Measurements from ENCODE around the gene PRPS1. TPM values are rescaled to one million over a fixed set of nuclear protein-coding genes. Genes with fewer than 3 reads are reported as not detected.
"Not testable (repeated sequence)": the region's sequence is repeated elsewhere in the genome, so short reads cannot be mapped to it uniquely, and the experiment has no call there.

Gene PRPS1
- total RNA-seq = 19.0 TPM

DNA sequence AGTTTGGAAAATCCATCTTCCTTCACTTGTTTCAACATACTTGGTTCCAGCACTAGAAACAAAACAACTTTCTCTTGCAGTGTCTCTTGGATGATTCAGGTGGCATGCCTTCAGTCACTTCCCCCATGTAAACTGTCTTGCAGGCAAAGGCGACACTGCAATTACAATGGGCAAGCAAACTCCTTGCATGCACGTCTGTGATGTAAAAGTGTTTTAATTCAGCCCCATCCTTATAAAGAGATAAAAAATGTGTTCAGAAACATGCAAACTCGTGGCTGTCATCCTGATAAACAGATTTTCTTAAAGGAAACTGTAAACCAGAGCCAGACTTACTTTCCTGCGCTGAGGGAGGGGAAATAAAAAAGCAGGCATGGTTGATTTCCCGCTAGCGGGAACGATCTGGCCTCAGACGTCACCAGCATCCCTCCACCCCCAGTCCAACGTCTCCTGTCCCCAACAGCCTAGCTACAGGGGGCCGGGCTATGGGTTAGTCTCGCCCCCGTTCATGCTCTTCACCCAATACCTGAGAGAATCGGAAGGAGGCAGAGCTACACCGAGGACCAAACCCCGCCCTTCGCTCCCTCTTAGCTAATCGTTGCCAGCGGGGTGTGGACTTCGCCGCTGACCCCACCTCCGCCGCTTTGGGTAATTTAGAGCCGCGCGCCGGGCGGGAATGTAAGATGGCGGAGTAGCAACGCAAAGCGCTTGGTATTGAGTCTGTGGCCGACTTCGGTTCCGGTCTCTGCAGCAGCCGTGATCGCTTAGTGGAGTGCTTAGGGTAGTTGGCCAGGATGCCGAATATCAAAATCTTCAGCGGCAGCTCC is at the start of gene PRPS1:
TSS of gene PRPS1 (plus strand) at position 673 of the 824 bp plus-strand sequence. CDS start at position 792, 119 bp downstream.
- peak; percentile 91 for DNase-seq (ENCODE audit: low spot score)

DNA sequence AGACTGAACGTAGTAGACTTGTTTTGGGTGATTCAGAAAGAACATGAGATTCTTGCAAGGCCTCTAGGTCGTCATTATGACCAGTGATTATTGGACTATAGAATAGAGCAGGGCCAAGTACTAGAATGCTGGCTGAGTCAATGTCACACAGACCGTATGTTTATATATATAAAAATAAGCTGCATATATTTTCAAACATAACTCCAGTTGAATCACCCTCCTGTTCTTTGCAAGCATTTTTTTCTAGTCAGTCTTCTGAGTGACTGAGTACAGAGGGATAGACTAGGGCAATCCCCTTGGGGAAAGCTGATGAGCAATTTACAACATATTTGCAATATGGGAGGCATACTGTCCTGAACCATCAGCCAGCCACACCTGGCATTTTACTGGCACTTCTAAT is 48.4 kb upstream of the PRPS1 start:
- DNase-seq (ENCODE audit: low spot score) = no peak

DNA sequence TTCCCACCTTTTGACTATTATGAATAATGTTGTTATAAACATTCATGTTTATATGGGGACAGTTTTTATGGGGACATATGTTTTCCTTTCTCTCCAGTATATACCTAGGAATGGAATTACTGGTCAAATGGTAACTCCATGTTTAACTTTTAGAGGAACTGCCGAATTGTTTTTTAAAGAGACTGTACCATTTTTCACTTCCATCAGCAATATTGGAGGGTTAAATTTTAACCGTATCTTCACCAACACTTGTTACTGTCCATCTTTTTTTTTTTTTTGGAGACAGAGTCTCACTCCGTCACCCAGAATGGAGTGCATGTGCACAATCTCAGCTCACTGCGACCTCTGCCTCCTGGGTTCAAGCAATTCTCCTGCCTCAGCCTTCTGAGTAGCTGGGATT is 46.4 kb upstream of the PRPS1 start:
- no peak for DNase-seq (ENCODE audit: low spot score)

DNA sequence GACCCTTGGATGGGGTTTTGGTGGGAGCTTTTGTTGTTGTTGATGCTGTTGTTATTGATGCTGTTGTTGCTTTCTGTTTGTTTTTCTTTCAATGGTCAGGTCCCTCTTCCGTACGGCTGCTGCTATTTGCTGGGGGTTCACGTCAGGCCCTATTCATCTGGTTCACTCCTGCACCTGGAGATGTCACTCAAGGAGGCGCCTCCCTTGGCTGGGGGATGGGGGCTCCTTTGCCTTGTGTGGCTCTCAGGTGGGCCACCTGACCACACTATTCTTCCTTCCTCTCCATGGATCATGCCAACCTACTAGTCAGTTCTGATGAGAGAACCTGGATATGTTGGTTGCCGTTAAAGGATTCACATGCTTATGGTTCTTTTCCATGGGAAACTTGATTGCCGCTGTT is 39.1 kb upstream of the PRPS1 start:
- DNase-seq (ENCODE audit: low spot score) = no peak

DNA sequence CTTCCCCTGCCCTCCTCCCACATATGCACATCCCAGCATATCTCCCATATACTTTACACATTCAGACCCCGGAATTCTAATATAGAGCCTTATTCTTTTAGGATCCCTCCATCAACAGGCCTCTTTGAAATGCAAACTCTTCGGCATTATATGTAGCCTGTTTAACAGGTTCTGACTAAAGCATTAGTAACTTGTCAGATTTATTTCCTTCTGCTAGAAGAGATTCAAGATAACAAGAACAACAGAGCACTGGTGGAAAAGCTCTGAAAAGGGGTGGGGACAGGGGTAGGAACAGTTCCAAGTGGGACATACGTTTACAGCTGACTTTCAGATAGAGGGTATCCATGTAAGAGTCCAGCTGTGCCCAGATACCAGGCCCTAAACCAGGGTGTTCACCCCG is 31.7 kb upstream of the PRPS1 start:
- DNase-seq (ENCODE audit: low spot score) = no peak

DNA sequence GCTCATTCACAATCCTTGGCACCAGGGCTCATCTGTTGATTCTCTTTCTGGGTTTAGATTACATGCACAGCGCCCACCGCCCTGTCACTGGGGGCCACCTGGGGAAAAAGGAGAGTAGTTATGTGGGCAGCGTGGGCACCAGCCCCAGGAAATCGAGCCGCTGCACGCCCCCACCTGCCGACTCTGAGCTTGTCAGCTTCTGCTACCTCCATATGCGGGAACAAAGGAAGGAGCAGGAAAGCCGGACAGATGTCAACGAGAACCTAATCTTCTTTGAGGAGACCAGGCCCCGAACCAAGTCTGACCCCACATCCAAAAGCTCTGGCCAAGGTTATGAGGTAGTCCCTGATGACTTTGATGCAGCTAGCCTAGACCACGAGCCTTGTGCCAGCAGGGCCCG is 31.0 kb upstream of the PRPS1 start:
- DNase-seq (ENCODE audit: low spot score) = no peak

DNA sequence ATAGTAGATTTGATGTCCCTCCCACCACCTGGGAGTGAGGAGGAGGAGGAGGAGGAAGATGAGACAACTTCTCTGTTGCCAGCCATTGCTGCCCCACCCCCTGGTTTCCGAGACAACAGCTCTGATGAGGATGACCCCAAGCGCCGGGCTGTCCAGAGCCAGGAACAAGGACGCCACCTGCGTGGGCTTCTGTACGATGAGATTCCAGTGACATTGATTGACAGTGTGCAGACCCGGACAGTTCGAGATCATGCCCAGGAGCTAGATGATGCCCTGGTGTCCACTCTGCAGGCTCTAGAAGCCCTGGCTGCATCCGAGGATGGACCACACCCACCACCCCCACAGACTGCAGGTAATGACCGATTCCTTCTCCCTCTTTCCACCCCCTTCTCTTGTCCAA is 30.5 kb upstream of the PRPS1 start:
- DNase-seq (ENCODE audit: low spot score) = no peak

DNA sequence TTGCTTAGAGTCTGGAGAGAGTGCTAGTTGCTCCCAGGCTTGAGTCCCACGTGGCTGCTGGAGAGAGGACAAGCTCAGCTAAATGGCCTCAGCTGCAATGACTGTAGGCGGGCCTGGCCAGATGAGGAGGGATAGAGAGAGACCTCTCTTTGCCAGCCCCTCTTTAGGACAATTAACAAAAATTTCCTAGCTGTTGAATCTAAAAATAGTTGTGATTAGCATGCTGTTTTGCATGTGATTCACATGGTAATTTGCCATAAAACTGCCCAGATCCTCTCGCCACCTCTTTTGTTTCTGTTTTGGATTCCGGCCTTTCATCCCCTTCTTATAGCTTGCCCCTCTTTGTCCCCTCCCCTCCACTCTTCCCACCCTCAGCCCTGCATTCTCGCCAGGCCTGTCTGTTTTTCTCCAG is 28.9 kb upstream of the PRPS1 start:
- no peak for DNase-seq (ENCODE audit: low spot score)

DNA sequence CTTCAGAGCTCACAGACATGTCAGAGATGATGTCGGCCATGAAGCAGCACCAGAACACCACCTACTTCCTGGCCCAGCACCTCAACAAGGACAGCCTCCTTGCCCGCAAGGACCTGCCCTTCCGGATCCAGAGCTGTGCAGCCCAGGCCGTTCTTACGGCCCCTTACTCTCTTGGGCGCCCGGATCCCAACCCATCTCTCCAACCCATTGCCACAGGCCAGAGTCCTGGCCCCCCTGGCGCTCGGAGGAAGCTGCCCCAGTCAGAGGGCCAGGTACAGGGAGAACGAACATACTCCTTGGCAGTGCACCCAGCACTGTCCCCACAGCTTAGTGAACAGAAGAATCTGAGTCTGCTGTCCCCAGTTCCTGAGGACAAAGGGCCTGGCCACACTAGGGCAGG is 27.9 kb upstream of the PRPS1 start:
- no peak for DNase-seq (ENCODE audit: low spot score)

DNA sequence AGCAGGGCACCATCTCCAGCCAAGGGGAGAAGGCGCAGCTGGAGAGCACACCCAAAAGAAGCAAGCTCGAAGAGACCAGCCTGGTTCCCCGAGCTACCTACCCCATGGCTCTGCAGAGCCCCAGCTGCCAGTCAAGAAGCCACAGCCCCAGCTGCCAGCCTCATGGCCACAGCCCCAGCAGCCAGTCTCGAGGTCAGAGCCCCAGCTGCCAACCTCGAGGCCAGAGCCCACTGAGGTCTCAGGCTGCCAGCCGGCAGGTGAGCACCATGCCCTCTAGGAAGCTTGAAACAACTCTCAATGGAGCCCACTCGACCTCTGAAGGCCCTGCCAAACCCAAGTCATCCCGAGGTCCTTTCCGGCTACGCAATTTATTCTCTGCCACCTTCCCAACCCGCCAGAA is 27.0 kb upstream of the PRPS1 start:
- DNase-seq (ENCODE audit: low spot score) = no peak

DNA sequence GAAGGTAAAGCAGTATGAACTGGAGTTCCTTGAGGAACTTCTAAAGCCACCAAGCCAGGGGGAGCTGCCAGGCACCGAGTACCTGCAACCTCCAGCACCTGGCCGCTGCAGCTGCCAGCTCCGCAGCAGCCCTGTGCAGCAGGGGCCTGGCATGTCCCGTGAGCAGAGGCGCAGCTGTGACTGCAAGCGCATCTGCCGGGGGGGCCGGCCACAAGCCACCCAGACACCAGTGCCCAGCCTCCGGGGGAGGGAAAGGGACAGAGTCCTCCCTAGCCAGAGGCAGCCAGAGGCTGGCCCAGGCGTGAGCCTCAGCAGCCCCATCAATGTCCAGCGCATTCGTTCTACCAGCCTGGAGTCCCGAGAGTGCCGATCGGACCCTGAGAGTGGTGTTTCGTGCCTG is 26.6 kb upstream of the PRPS1 start:
- DNase-seq (ENCODE audit: low spot score) = no peak

DNA sequence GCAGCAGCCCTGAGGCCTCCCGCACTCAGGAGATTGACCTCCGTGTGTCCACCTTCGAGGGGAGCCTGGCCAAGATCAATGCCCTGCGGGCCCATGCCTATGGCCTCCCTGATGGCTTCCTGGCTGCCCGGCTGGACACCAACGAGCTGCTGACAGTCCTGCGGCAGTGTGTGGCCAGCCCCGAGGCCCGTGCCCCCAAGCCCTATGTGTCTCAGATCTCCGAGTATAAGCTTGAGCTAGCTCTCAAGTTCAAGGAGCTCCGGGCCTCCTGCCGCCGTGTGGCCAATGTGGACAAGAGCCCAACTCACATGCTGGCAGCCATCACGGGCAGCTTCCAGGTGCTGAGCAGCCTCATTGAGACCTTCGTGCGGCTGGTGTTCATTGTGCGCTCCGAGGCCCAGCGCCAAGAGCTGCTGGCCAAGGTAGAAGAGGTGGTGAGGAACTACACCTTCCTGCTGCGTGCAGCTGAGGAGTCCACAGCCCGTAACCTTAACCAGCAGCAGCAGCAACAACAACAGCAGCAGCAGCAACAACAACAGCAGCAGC is 25.5 kb upstream of the PRPS1 start:
- DNase-seq (ENCODE audit: low spot score) = no peak

DNA sequence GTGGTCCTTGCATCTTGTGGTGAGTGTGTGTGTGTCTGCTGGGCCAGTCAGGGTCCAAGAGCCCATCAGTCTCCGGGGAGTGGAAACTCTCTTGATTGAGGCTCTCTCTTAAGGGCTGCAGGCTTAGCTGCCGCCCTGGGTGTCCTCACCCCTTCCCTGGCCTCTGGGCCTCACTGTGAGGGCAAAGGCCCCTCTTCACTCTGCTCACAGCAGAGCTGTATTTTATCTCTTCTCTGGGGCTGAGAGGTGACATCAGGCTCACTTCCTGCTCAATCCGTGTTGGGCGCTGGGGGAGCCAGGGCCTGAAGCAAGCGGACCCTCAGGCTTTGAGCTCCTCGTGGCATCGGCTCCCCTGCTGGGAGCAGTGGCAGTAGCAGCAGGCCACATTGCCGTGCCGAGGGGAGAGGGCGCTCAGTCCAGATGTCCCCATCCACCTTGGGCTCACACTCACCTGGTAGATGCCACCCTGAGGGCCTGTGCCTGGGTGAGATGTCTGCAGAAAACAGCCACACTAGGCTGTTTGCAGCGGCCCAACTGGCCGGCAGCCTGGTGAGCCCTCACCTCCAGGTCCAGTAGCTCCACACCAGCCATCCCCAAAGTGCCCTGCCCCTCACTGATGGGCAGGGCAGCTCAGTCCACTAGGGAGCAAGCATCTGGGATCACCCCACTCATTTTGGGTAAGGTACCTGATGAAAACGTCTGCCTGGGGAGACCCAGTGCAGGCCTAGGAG is 24.7 kb upstream of the PRPS1 start:
- DNase-seq (ENCODE audit: low spot score) = no peak

DNA sequence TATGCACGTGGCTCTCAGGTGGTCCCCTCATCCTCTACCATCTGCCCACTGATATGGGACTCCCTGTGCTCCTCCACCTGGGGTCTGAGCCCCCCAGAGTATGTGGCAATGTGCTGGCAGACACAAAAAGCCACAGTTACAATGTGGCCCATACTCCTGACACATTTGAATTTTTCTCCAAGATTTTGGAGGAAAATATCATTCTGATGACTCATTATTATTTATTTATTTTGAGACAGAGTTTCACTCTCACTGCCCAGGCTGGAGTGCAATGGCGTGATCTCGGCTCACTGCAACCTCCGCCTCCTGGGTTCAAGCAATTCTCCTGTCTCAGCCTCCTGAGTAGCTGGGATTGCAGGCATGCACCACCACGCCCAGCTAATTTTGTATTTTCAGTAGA is 19.2 kb upstream of the PRPS1 start:
- DNase-seq (ENCODE audit: low spot score) = not testable (repeated sequence)

DNA sequence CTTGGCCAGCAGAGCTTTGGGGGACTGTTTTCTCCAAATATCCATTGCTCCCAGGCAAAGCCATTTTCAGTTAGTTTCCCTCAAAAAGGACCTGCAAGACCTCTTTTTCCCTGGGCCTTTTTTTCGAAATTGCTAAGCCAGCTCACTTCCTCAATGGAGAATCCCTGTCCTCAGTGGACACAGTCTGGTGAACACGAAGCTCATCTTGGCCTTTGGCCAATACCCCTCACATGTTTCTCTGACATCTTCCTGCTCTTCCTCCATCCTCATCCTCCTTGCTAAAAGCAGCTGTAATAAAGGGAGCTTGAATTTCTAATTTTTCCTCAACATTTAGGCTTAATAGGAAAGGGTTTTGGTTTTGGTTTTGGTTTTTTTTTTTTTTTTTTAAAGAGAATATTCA is 17.6 kb upstream of the PRPS1 start:
- no peak for DNase-seq (ENCODE audit: low spot score)

DNA sequence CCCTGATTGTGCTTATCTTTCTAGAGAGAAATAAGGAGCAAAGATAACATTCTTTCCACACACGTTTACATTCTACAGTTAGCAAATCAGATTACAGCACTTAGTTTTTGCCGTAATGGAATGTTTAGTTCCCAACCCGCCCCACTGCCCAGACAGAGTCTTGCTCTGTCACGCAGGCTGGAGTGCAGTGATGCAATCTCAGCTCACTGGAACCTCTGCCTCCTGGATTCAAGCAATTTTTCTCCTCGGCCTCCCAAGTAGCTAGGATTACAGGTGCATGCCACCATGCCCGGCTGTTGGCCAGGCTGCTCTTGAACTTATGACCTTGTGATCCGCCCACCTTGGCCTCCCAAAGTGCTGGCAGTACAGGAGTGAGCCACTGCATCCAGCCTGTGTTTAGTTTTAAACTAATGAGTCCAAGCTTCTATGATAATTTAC is 8.4 kb upstream of the PRPS1 start:
- DNase-seq (ENCODE audit: low spot score) = no peak

DNA sequence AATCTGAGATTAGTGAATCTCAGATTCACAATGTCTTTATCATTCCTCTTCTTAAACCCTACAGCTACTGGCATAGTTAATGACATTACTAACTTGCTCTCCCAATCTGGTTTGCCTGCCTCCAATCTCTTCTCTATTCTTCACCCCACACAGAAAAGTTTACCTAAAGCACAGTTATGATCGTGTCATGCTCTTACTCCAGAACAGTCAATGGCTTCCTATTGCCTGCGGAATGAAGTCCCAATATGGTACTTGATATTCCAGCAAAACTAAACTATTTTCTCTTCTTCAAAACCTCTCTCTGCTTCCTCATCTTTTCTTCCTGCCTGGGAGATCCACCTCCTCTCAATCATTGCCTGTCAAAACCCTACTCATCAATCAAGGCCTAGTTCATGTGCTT is 3.4 kb upstream of the PRPS1 start:
- no peak for DNase-seq (ENCODE audit: low spot score)

DNA sequence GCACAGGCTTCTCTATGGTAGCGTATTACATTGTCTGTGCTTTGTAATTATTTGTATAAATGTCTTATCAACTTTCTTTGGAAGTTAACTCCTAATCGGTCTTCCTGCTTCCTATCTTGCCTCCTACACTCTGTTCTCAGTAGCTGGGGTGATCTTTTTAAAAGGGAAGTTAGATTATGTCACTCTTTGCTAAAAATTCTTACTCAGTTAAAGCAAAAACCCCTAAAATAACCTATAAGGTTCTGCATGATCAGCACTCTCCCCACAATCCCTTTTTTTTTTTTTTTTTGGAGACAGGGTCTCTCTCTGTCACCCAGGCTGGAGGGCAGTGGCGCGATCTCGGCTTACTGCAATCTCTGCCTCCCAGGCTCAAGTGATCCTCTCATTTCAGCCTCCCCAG is 2.6 kb upstream of the PRPS1 start:
- no peak for DNase-seq (ENCODE audit: low spot score)

DNA sequence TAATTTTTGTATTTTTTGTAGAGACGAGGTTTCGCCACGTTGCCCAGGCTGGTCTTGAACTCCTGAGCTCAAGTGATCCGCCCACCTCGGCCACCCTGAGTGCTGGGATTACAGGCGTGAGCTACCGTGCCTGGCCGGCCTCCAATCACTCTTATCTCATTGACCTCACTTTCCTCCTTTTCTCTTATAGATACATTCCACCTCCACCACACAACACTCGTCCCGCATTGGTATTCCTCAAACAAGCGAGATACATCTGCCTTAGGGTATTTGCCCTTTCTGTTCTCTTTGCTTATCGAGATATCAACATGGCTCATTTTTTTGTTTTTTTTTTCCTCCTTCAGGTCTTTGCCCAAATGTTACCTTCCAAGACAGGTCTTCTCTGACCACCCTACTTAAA is 1.8 kb upstream of the PRPS1 start:
- DNase-seq (ENCODE audit: low spot score) = no peak

DNA sequence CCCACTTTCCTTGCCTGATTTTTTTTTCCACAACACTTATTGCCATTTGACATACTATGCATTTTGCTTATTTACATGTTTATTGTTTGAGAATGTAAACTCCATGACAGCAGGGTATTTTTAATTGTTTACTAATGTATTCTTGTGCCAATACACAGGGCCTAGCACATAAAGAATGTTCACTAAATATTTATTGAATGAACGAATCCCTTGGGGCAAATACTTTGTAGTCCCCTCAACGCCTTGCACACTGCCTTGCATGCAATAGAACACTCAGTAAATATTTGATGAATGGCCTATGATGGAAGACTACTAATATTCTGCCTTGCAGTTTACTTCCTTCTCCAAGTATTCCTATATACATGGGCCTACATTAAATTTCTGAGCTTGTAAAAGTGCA is 1.4 kb upstream of the PRPS1 start:
- no peak for DNase-seq (ENCODE audit: low spot score)

DNA sequence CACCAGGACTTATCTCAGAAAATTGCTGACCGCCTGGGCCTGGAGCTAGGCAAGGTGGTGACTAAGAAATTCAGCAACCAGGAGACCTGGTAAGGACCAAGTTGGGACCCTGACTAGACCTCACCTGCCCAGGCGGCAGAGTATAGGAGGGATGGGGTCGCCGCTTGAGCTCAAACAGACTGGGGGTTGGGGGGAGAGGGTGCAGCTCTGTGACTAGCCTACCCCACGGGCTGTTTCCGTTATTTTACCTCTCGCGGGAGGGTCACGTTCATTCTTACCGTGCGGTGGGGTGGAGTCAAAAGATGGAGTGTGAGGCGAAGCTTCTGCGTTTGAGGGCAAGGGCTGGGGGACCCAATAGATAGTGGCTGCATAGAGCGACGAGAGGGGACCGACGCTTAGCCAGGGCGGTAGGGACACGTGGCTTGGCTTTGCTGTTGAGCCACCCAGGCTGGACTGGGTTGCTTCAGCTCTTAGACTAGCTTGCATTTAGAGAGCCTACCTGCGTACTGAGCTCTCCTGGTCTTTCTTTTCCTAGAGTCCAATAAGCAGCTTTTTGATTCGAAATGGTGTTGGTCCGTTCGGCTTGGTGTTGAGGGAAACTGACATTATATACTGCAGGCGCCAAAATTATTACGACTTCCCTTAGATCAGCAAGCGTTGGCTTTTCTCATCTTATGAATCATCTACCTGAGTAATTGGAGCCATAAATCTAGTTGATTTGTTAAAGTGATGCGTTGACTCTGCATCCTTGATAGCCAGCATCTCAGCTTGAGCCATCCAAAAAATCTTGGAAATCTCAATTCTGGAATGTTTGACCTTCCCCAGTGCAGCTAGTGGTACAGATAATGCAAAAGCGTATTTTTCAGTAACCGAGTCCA is 591 bp downstream of the PRPS1 start:
- peak; percentile 12 for DNase-seq (ENCODE audit: low spot score)

DNA sequence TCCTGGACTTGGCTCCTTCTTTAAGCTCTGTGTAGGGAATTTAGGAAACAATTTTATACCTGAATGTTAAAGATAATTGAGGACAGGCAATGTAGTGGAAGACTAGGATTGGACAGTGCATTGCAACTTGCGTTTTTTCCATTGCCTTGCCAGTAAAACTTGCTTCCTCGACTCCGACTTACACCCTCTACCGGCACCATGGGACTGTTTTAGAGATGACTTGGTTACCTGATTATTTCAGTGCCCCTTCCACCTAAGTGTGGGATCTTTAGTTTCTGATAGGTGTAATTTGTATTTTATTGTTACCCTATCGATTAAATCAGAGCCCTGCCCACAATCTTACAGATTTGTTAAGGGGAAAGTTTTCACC is 1.2 kb downstream of the PRPS1 start:
- DNase-seq (ENCODE audit: low spot score) = no peak
